ENCODE results near the gene DDIT3. TPM values are rescaled to one million over a fixed set of nuclear protein-coding genes. Genes with fewer than 3 reads are reported as not detected.

Gene DDIT3
- total and polyA plus RNA-seq, 7 experiments from 2014 or later, result 15.9 to 124 (median 48.8) TPM

- peak overlapping the region; percentile 89 for H3K4me3 ChIP-seq (ENCODE audit: low read length)
- H3K27me3 Mint-ChIP-seq, result peaks cover 0 to 2% (median 0%) of the 10 kb centered on the region in 5 donors
- intact Hi-C loops (cut with micrococcal nuclease), result loop anchor here (1.0 to 5.0 kb wide), 3 partner anchors 30 to 1371 kb away; partner anchors contain the start of genes DDIT3 (in 1 of the 2), GLI1 (in 1 of the 2), RPL41 (in 1 of the 2) and ZC3H10 (in 1 of the 2)
- peaks cover 5 to 44% (median 10%) of the 10 kb centered on the region in 3 experiments for H3K36me3 ChIP-seq (ENCODE audit: control insufficient read depth in 2 of 3, insufficient read depth in 3 of 3, low read length in 3 of 3)
- H3K4me3 Mint-ChIP-seq, result peak overlapping the region; percentile 89 to 100 (median 98)
- ATAC-seq (no peak), DNase-seq (no peak)
- H3K36me3 Mint-ChIP-seq, result peaks cover 7 to 27% (median 21%) of the 10 kb centered on the region in 5 donors
- POLR2A ChIA-PET, result interaction anchor here (0.6 to 6.7 kb wide), 10 partner anchors 8 to 58 kb away, joined by 3 to 52 read pairs (median 4); partner anchors contain the start of genes ARHGAP9 and DDIT3
- no peaks in the 10 kb centered on the region for H3K9me3 ChIP-seq (ENCODE audit: control insufficient read depth in 2 of 3, low read length in 3 of 3)
- H3K27me3 ChIP-seq (ENCODE audit: control insufficient read depth in 2 of 2, insufficient read depth in 2 of 2, low read length in 2 of 2), result no peaks in the 10 kb centered on the region
- peaks cover 17 to 21% of the 10 kb centered on the region in 2 donors for H3K4me1 ChIP-seq (ENCODE audit: control insufficient read depth in 2 of 2, insufficient read depth in 2 of 2, low read length in 2 of 2)
- H3K27ac ChIP-seq (ENCODE audit: low read depth, low read length), result peak overlapping the region; percentile 86
- H3K4me1 Mint-ChIP-seq, result peaks cover 19 to 41% (median 35%) of the 10 kb centered on the region in 7 donors
- CTCF ChIA-PET, result interaction anchor here (0.7 to 0.9 kb wide), 3 partner anchors 8 to 25 kb away, joined by 3 read pairs; no protein-coding TSS in a partner anchor
- H3K27ac Mint-ChIP-seq, result peak overlapping the region; percentile 86 to 99 (median 96)
- no peaks in the 10 kb centered on the region for H3K9me3 Mint-ChIP-seq
These were observed 31.7 kb downstream of the DDIT3 start for GRCh38 chr12:57488402-57489156.

DNA sequence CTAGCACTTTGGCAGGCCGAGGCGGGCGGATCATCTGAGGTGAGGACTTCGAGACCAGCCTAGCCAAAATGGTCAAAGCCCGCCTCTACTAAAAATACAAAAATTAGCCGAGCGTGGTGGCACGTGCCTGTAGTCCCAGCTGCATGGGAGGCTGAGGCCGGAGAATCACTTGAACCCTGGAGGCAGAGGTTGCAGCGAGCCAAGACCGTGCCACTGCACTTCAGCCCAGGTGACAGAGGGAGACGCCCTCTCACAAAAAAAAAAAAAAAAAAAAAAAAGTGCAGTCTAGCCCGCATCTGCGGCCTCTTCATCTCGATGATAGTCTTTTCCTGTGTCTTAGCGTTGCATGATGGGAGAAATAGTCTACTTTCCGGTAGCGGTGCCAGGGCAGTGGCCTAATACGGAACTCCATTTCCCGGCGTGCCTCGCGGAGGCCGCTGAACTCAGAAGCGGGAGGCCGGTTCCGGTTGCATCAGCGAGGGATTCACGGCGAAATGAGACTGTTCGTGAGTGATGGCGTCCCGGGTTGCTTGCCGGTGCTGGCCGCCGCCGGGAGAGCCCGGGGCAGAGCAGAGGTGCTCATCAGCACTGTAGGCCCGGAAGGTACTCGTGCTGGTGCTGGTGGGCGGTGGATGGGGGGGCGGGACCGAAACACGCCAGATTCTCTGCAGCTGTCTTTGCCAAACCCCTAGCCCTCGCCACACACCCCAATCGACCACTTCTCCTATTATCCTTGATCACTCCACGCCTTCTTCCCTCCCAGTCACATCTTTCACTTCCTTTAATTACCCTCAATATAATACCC, 32.5 kb downstream of the DDIT3 start, which contains the start of gene MARS1:
Gene MARS1, plus strand, starts transcription at position 472 of the 805 bp plus-strand sequence. Its CDS starts 23 bp downstream, at position 495.
- peaks cover 21 to 48% (median 40%) of the 10 kb centered on the region in 7 donors for H3K4me1 Mint-ChIP-seq

GRCh38 chr12:57487055-57487596, 33.2 kb downstream of the DDIT3 start:
- POLR2A ChIA-PET, result interaction anchor here (0.9 to 6.7 kb wide), 6 partner anchors 9 to 112 kb away, joined by 3 to 52 read pairs (median 5); partner anchors contain the start of gene ARHGAP9
- Histone ChIP-seq H3K4me3 (ENCODE audit: low read length) (no peak overlapping the region), H3K9me3 (ENCODE audit: control insufficient read depth in 2 of 3, low read length in 3 of 3) (no peaks in the 10 kb centered on the region), H3K27ac (ENCODE audit: low read depth, low read length) (peak overlapping the region; percentile 86), H3K27me3 (ENCODE audit: control insufficient read depth in 2 of 2, insufficient read depth in 2 of 2, low read length in 2 of 2) (no peaks in the 10 kb centered on the region), H3K4me1 (ENCODE audit: control insufficient read depth in 2 of 2, insufficient read depth in 2 of 2, low read length in 2 of 2) (peaks cover 17 to 21% of the 10 kb centered on the region in 2 donors), H3K36me3 (ENCODE audit: control insufficient read depth in 2 of 3, insufficient read depth in 3 of 3, low read length in 3 of 3) (peaks cover 0 to 35% (median 10%) of the 10 kb centered on the region in 3 experiments)
- peaks cover 21 to 48% (median 39%) of the 10 kb centered on the region in 7 donors for H3K4me1 Mint-ChIP-seq
- DNase-seq (no peak), ATAC-seq (no peak)
- H3K27ac Mint-ChIP-seq, result peak overlapping the region; percentile 86 to 99 (median 96)
- H3K4me3 Mint-ChIP-seq, result peak overlapping the region in 7 of 10 donors; percentile 89 to 100 (median 97)
- intact Hi-C loops (cut with micrococcal nuclease), result loop anchor here (1.0 to 5.0 kb wide), 9 partner anchors 8 to 1370 kb away; partner anchors contain the start of genes R3HDM2 (in 2 of the 2), ARHGAP9 (in 1 of the 2), CDK4 (in 1 of the 2) and DCTN2 (in 1 of the 2)
- peaks cover 0 to 2% (median 0%) of the 10 kb centered on the region in 5 donors for H3K27me3 Mint-ChIP-seq
- H3K36me3 Mint-ChIP-seq, result peaks cover 7 to 21% (median 17%) of the 10 kb centered on the region in 5 donors
- CTCF ChIA-PET, result interaction anchor here (0.7 to 1.2 kb wide), 2 partner anchors 10 to 46 kb away, joined by 3 to 9 read pairs; no protein-coding TSS in a partner anchor
- no peaks in the 10 kb centered on the region for H3K9me3 Mint-ChIP-seq

More for the DNA sequence above, 32.5 kb downstream of the DDIT3 start, which contains the start of gene MARS1:
- Histone ChIP-seq H3K27ac (ENCODE audit: low read depth, low read length) (peak within 1 kb of the TSS; percentile 86), H3K27me3 (ENCODE audit: control insufficient read depth in 2 of 2, insufficient read depth in 2 of 2, low read length in 2 of 2) (no peaks in the 10 kb centered on the region), H3K36me3 (ENCODE audit: control insufficient read depth in 2 of 3, insufficient read depth in 3 of 3, low read length in 3 of 3) (peaks cover 2 to 41% (median 10%) of the 10 kb centered on the region in 3 experiments), H3K4me1 (ENCODE audit: control insufficient read depth in 2 of 2, insufficient read depth in 2 of 2, low read length in 2 of 2) (peaks cover 17 to 21% of the 10 kb centered on the region in 2 donors), H3K4me3 (ENCODE audit: low read length) (peak within 1 kb of the TSS; percentile 89), H3K9me3 (ENCODE audit: control insufficient read depth in 2 of 3, low read length in 3 of 3) (no peaks in the 10 kb centered on the region)
- H3K36me3 Mint-ChIP-seq, result peaks cover 7 to 25% (median 20%) of the 10 kb centered on the region in 5 donors
- H3K27me3 Mint-ChIP-seq, result peaks cover 0 to 2% (median 0%) of the 10 kb centered on the region in 5 donors
- peak; percentile 71 to 95 (median 93) for DNase-seq
- intact Hi-C loops (cut with micrococcal nuclease), result loop anchor here (1.0 to 5.0 kb wide), 10 partner anchors 8 to 1370 kb away; partner anchors contain the start of genes DDIT3 (in 2 of the 2), R3HDM2 (in 2 of the 2), ARHGAP9 (in 1 of the 2) and CDK4 (in 1 of the 2)
- no peaks in the 10 kb centered on the region for H3K9me3 Mint-ChIP-seq
- peak; percentile 99 for ATAC-seq
- H3K27ac Mint-ChIP-seq, result peak within 1 kb of the TSS; percentile 86 to 99 (median 96)
- ChIA-PET POLR2A (interaction anchor here (0.6 to 6.7 kb wide), 9 partner anchors 7 to 111 kb away, joined by 3 to 52 read pairs (median 4); partner anchors contain the start of gene ARHGAP9), CTCF (interaction anchor here (0.9 to 1.2 kb wide), 2 partner anchors 11 kb away, joined by 3 to 9 read pairs; no protein-coding TSS in a partner anchor)
- H3K4me3 Mint-ChIP-seq, result peak within 1 kb of the TSS; percentile 89 to 100 (median 98)

DNA sequence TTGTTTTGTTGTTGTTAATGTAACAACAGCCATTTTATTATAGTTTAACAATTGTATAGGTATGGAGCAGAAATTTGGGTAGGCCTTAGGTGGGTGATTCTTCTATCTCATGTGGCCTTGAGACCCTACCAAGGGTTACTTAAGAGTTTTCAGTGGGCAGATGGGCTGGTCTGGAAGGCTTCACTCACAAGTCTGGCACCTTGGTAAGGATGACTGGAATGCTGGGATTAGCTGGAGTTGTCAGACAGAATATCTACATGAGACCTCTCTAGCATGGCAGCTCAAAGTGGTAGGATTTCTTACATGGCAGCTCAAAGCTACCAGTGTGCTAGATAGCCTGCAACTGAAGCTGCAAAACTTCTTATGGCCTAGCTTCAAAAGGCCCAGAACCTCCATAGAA, 34.6 kb downstream of the DDIT3 start:
- no peaks in the 10 kb centered on the region for H3K9me3 ChIP-seq (ENCODE audit: control insufficient read depth in 2 of 3, low read length in 3 of 3)
- ChIA-PET CTCF (interaction anchor here (0.7 to 1.1 kb wide), 4 partner anchors 8 to 45 kb away, joined by 3 to 10 read pairs (median 4); no protein-coding TSS in a partner anchor), POLR2A (interaction anchor here (0.9 to 6.7 kb wide), 3 partner anchors 8 to 56 kb away, joined by 3 to 52 read pairs (median 4); partner anchors contain the start of gene ARHGAP9)
- H3K27me3 ChIP-seq (ENCODE audit: control insufficient read depth in 2 of 2, insufficient read depth in 2 of 2, low read length in 2 of 2), result no peaks in the 10 kb centered on the region
- DNase-seq (no peak), ATAC-seq (no peak)
- intact Hi-C loops (cut with micrococcal nuclease), result loop anchor here (2.0 to 5.0 kb wide), 2 partner anchors 55 to 1368 kb away; partner anchors contain the start of genes R3HDM2 (in 2 of the 2), RPL41 (in 1 of the 2) and ZC3H10 (in 1 of the 2)
- H3K27ac ChIP-seq (ENCODE audit: low read depth, low read length), result no peak overlapping the region
- Mint-ChIP-seq H3K27me3 (peaks cover 0 to 2% (median 0%) of the 10 kb centered on the region in 5 donors), H3K27ac (peak overlapping the region in 5 of 9 donors; percentile 31 to 85 (median 56)), H3K9me3 (peaks cover 0 to 2% (median 0%) of the 10 kb centered on the region in 11 donors), H3K4me1 (peaks cover 27 to 56% (median 48%) of the 10 kb centered on the region in 7 donors), H3K36me3 (peaks cover 0 to 16% (median 9%) of the 10 kb centered on the region in 5 donors), H3K4me3 (no peak overlapping the region)
- H3K36me3 ChIP-seq (ENCODE audit: control insufficient read depth in 2 of 3, insufficient read depth in 3 of 3, low read length in 3 of 3), result peaks cover 0 to 23% (median under 1%) of the 10 kb centered on the region in 3 experiments
- no peak overlapping the region for H3K4me3 ChIP-seq (ENCODE audit: low read length)
- H3K4me1 ChIP-seq (ENCODE audit: control insufficient read depth in 2 of 2, insufficient read depth in 2 of 2, low read length in 2 of 2), result peaks cover 25 to 33% of the 10 kb centered on the region in 2 donors

- no peak overlapping the region for H3K27ac ChIP-seq (ENCODE audit: low read depth, low read length)
- Mint-ChIP-seq H3K27me3 (peaks cover 0 to 2% (median 0%) of the 10 kb centered on the region in 5 donors), H3K4me3 (peak overlapping the region in 3 of 10 donors; percentile 14 to 27 (median 25)), H3K36me3 (peaks cover 0 to 9% (median 5%) of the 10 kb centered on the region in 5 donors), H3K9me3 (peaks cover 0 to 2% (median 0%) of the 10 kb centered on the region in 11 donors), H3K4me1 (peaks cover 32 to 61% (median 55%) of the 10 kb centered on the region in 7 donors), H3K27ac (peak overlapping the region; percentile 0 to 85 (median 68))
- no peaks in the 10 kb centered on the region for H3K9me3 ChIP-seq (ENCODE audit: control insufficient read depth in 2 of 3, low read length in 3 of 3)
- H3K4me3 ChIP-seq (ENCODE audit: low read length), result no peak overlapping the region
- POLR2A ChIA-PET, result interaction anchor here (0.6 to 1.5 kb wide), 2 partner anchors 12 to 52 kb away, joined by 3 read pairs; no protein-coding TSS in a partner anchor
- DNase-seq (no peak), ATAC-seq (no peak)
- peaks cover 0 to 4% (median 0%) of the 10 kb centered on the region in 3 experiments for H3K36me3 ChIP-seq (ENCODE audit: control insufficient read depth in 2 of 3, insufficient read depth in 3 of 3, low read length in 3 of 3)
- CTCF ChIA-PET, result interaction anchor here (1.2 kb wide), 1 partner anchor 29 kb away, joined by 3 read pairs; the partner anchor contains the start of gene INHBE
- H3K27me3 ChIP-seq (ENCODE audit: control insufficient read depth in 2 of 2, insufficient read depth in 2 of 2, low read length in 2 of 2), result no peaks in the 10 kb centered on the region
- H3K4me1 ChIP-seq (ENCODE audit: control insufficient read depth in 2 of 2, insufficient read depth in 2 of 2, low read length in 2 of 2), result peaks cover 37 to 43% of the 10 kb centered on the region in 2 donors
- intact Hi-C loops (cut with micrococcal nuclease), result no loop called here
These were observed 36.8 kb downstream of the DDIT3 start for GRCh38 chr12:57483466-57483865.
